ENCODE measurements around the gene ANKIB1.

The ANKIB1 gene

GRCh38 chr7:92245487-92246359, at the start of gene ANKIB1, which contains the start of gene KRIT1:
TSS of gene ANKIB1 (plus strand) at chr7:92245974. CDS start at chr7:92294979, 49,005 bp downstream.
TSS of gene KRIT1 (minus strand) at chr7:92245914. CDS start at chr7:92242135, 3,779 bp downstream.
- H3K4me3 ChIP-seq (ENCODE audit: control insufficient read depth, low read depth, low read length) = peak within 1 kb of the TSS; percentile 80
- no peak for TF ChIP-seq CTCF (conservative IDR thresholded peaks at IDR 0.05; ENCODE audit: control insufficient read depth, insufficient read depth, low read depth, low read length)
- peak; percentile 73 for DNase-seq (ENCODE audit: low read depth)

GRCh38 chr7:92200791-92201190, 45.0 kb upstream of the ANKIB1 start:
- H3K4me3 ChIP-seq (ENCODE audit: control insufficient read depth, low read depth, low read length) = no peak overlapping the region
- no peak for DNase-seq (ENCODE audit: low read depth)
- TF ChIP-seq CTCF (conservative IDR thresholded peaks at IDR 0.05; ENCODE audit: control insufficient read depth, insufficient read depth, low read depth, low read length) = no peak

GRCh38 chr7:92205987-92206386, 39.8 kb upstream of the ANKIB1 start:
- no peak for DNase-seq (ENCODE audit: low read depth)
- H3K4me3 ChIP-seq (ENCODE audit: control insufficient read depth, low read depth, low read length) = no peak overlapping the region
- TF ChIP-seq CTCF (conservative IDR thresholded peaks at IDR 0.05; ENCODE audit: control insufficient read depth, insufficient read depth, low read depth, low read length) = no peak

- no peak overlapping the region for H3K4me3 ChIP-seq (ENCODE audit: control insufficient read depth, low read depth, low read length)
- TF ChIP-seq CTCF (conservative IDR thresholded peaks at IDR 0.05; ENCODE audit: control insufficient read depth, insufficient read depth, low read depth, low read length) = no peak
- no peak for DNase-seq (ENCODE audit: low read depth)
Measured at GRCh38 chr7:92206672-92207071, 39.1 kb upstream of the ANKIB1 start.

- no peak for TF ChIP-seq CTCF (conservative IDR thresholded peaks at IDR 0.05; ENCODE audit: control insufficient read depth, insufficient read depth, low read depth, low read length)
- no peak overlapping the region for H3K4me3 ChIP-seq (ENCODE audit: control insufficient read depth, low read depth, low read length)
- no peak for DNase-seq (ENCODE audit: low read depth)
Measured at GRCh38 chr7:92221766-92222165, 24.0 kb upstream of the ANKIB1 start.

GRCh38 chr7:92226981-92227380, 18.8 kb upstream of the ANKIB1 start:
- TF ChIP-seq CTCF (conservative IDR thresholded peaks at IDR 0.05; ENCODE audit: control insufficient read depth, insufficient read depth, low read depth, low read length) = no peak
- DNase-seq (ENCODE audit: low read depth) = no peak
- no peak overlapping the region for H3K4me3 ChIP-seq (ENCODE audit: control insufficient read depth, low read depth, low read length)

Measured in fibroblast of mammary gland (primary cell).